Measurements from ENCODE around the gene CREG2. TPM values are rescaled to one million over a fixed set of nuclear protein-coding genes. Genes with fewer than 3 reads are reported as not detected.

Gene CREG2
- not detected for polyA plus RNA-seq (2012; ENCODE audit: insufficient read length, low read depth)

GRCh38 chr2:101387151-101387834 lies at the start of gene CREG2:
Gene CREG2, minus strand, starts transcription at chr2:101387503. Its CDS starts 46 bp downstream, at chr2:101387457.
- TF ChIP-seq REST (IDR thresholded peaks at IDR 0.05; ENCODE audit: insufficient read depth in 1 of 2, low read depth in 2 of 2, low read length in 2 of 2) (peak; percentile 74 to 87), TAF1 (IDR thresholded peaks at IDR 0.05; ENCODE audit: borderline replicate concordance, insufficient read depth, low read length) (no peak), POLR2AphosphoS5 (IDR thresholded peaks at IDR 0.05; ENCODE audit: low read depth, low read length) (no peak), SIN3A (IDR thresholded peaks at IDR 0.05; ENCODE audit: borderline replicate concordance, insufficient read depth, low read length) (no peak), FOXP2 (optimal IDR thresholded peaks at IDR 0.05; ENCODE audit: borderline replicate concordance, extremely low read depth, extremely low read length, insufficient read depth) (no peak)

- TF ChIP-seq SIN3A (IDR thresholded peaks at IDR 0.05; ENCODE audit: borderline replicate concordance, insufficient read depth, low read length) (no peak), TAF1 (IDR thresholded peaks at IDR 0.05; ENCODE audit: borderline replicate concordance, insufficient read depth, low read length) (no peak), POLR2AphosphoS5 (IDR thresholded peaks at IDR 0.05; ENCODE audit: low read depth, low read length) (no peak), FOXP2 (optimal IDR thresholded peaks at IDR 0.05; ENCODE audit: borderline replicate concordance, extremely low read depth, extremely low read length, insufficient read depth) (no peak)
Observed at GRCh38 chr2:101435001-101435862, 47.9 kb upstream of the CREG2 start.

GRCh38 chr2:101433465-101433864 lies 46.2 kb upstream of the CREG2 start:
- TF ChIP-seq REST (IDR thresholded peaks at IDR 0.05; ENCODE audit: insufficient read depth in 1 of 2, low read depth in 2 of 2, low read length in 2 of 2) (no peak), TAF1 (IDR thresholded peaks at IDR 0.05; ENCODE audit: borderline replicate concordance, insufficient read depth, low read length) (no peak), SIN3A (IDR thresholded peaks at IDR 0.05; ENCODE audit: borderline replicate concordance, insufficient read depth, low read length) (no peak), POLR2AphosphoS5 (IDR thresholded peaks at IDR 0.05; ENCODE audit: low read depth, low read length) (no peak), FOXP2 (optimal IDR thresholded peaks at IDR 0.05; ENCODE audit: borderline replicate concordance, extremely low read depth, extremely low read length, insufficient read depth) (no peak)

- TF ChIP-seq FOXP2 (optimal IDR thresholded peaks at IDR 0.05; ENCODE audit: borderline replicate concordance, extremely low read depth, extremely low read length, insufficient read depth): no peak
- TF ChIP-seq SIN3A (IDR thresholded peaks at IDR 0.05; ENCODE audit: borderline replicate concordance, insufficient read depth, low read length): no peak
- TF ChIP-seq REST (IDR thresholded peaks at IDR 0.05; ENCODE audit: insufficient read depth in 1 of 2, low read depth in 2 of 2, low read length in 2 of 2): no peak
- TF ChIP-seq POLR2AphosphoS5 (IDR thresholded peaks at IDR 0.05; ENCODE audit: low read depth, low read length): no peak
- TF ChIP-seq TAF1 (IDR thresholded peaks at IDR 0.05; ENCODE audit: borderline replicate concordance, insufficient read depth, low read length): no peak
Observed at GRCh38 chr2:101432411-101433181, 45.3 kb upstream of the CREG2 start.

- TF ChIP-seq TAF1 (IDR thresholded peaks at IDR 0.05; ENCODE audit: borderline replicate concordance, insufficient read depth, low read length): no peak
- TF ChIP-seq FOXP2 (optimal IDR thresholded peaks at IDR 0.05; ENCODE audit: borderline replicate concordance, extremely low read depth, extremely low read length, insufficient read depth): no peak
- TF ChIP-seq SIN3A (IDR thresholded peaks at IDR 0.05; ENCODE audit: borderline replicate concordance, insufficient read depth, low read length): no peak
- no peak for TF ChIP-seq POLR2AphosphoS5 (IDR thresholded peaks at IDR 0.05; ENCODE audit: low read depth, low read length)
- TF ChIP-seq REST (IDR thresholded peaks at IDR 0.05; ENCODE audit: insufficient read depth in 1 of 2, low read depth in 2 of 2, low read length in 2 of 2): no peak
Observed at GRCh38 chr2:101431486-101431885, 44.2 kb upstream of the CREG2 start.
